HCT116 (cell line): ENCODE measurements around the gene RBM12. TPM values are rescaled to one million over a fixed set of nuclear protein-coding genes. Genes with fewer than 3 reads are reported as not detected.

Experiments used
- ATAC-seq: fragments of 200-7000 bp; cut with Tn5 transposase; 2 replicates; pipeline ENCODE4 v1.9.1; 2020; ENCODE audit warnings: mild to moderate bottlenecking, moderate library complexity
- BruUV-seq: library from RNA; stranded (reverse); fragments of 400-500 nt; replicated peaks from 2 replicates; lab custom pipeline; 2021; lab: Mats Ljungman, UMichigan
- CTCF ChIA-PET: fragments of 300-600 bp; sonication (Branson Sonifier 250); formaldehyde crosslinking; loops from one replicate; lab custom pipeline; 2021; ENCODE audit warnings: antibody characterized with exemption; lab: Charles Lee
- POLR2A ChIA-PET: fragments of 300-600, 350-600 bp; sonication (Branson Sonifier 250); formaldehyde crosslinking; loops from one replicate; lab custom pipeline; 2021; ENCODE audit warnings: antibody characterized with exemption; lab: Charles Lee
- RAD21 ChIA-PET, 2 experiments: fragments of 300-600 bp; sonication (Branson Sonifier 250); formaldehyde crosslinking; loops; one replicate each; lab custom pipeline; 2023; ENCODE audit warnings: low total read pairs in 2 of 2; ENCODE audit not compliant: uncharacterized antibody in 2 of 2, unreplicated experiment in 2 of 2, low non-redundant PET in 1 of 2; lab: Charles Lee
- DNase-seq: peaks from one replicate; pipeline ENCODE4 v3.0.0-alpha.2; 2010; ENCODE audit warnings: low read depth, low spot score
- H2AFZ ChIP-seq: fragments of 200-600 bp; shearing (Covaris generic), sonication (generic); 2 replicates; pipeline ENCODE4 v1.6.1; 2017; ENCODE audit warnings: low read depth, mixed run types, mixed read lengths, antibody characterized with exemption, low read length; ENCODE audit not compliant: poor library complexity, severe bottlenecking
- H3K27ac ChIP-seq: 2 replicates; pipeline ENCODE4 v1.5.1; 2012; ENCODE audit warnings: low read depth, low read length
- H3K27me3 ChIP-seq: fragments of 200-600 bp; sonication (generic); 2 replicates; pipeline ENCODE4 v1.6.1; 2016; ENCODE audit warnings: mixed run types, low read length, mixed read lengths; ENCODE audit not compliant: insufficient read depth
- H3K36me3 ChIP-seq, 2 experiments: fragments of 200-500 bp in 1 of 2; fragments of 200-600 bp in 1 of 2; sonication (Bioruptor generic) in 1 of 2; sonication (generic) in 1 of 2; 2 replicates each; pipeline versions ENCODE4 v1.5.1 to v1.6.1; 2014 to 2016; ENCODE audit warnings: low read length in 2 of 2, inconsistent platforms in 1 of 2, mixed read lengths in 1 of 2, mixed run types in 1 of 2; ENCODE audit not compliant: insufficient read depth in 2 of 2, control insufficient read depth in 1 of 2
- H3K4me1 ChIP-seq, 2 experiments: fragments of 200-600 bp in 1 of 2; sonication (generic) in 1 of 2; 2 replicates each; pipeline versions ENCODE4 v1.5.1 to v1.6.1; 2012 to 2017; ENCODE audit warnings: low read length in 2 of 2, inconsistent platforms in 1 of 2, mild to moderate bottlenecking in 1 of 2, mixed read lengths in 1 of 2, mixed run types in 1 of 2, moderate library complexity in 1 of 2; ENCODE audit not compliant: insufficient read depth in 2 of 2, control insufficient read depth in 1 of 2
- H3K4me2 ChIP-seq: fragments of 200-600 bp; sonication (generic); 2 replicates; pipeline ENCODE4 v1.6.1; 2017; ENCODE audit warnings: mixed run types, low read length, mixed read lengths
- H3K4me3 ChIP-seq, 2 experiments: fragments of 200-600 bp in 1 of 2; sonication (generic) in 1 of 2; replicated peaks in 1 of 2; 2 replicates each; pipeline ENCODE4 v1.5.1; 2011 to 2016; ENCODE audit warnings: low read length in 2 of 2, control low read depth in 1 of 2, low read depth in 1 of 2, mild to moderate bottlenecking in 1 of 2, mixed read lengths in 1 of 2, mixed run types in 1 of 2
- H3K79me2 ChIP-seq: fragments of 200-600 bp; sonication (generic); 2 replicates; pipeline ENCODE4 v1.6.1; 2017; ENCODE audit warnings: mild to moderate bottlenecking, mixed run types, low read length, moderate library complexity, mixed read lengths; ENCODE audit not compliant: insufficient read depth
- H3K9ac ChIP-seq: fragments of 200-600 bp; sonication (generic); 2 replicates; pipeline ENCODE4 v1.6.1; 2016; ENCODE audit warnings: low read length, mixed read lengths
- H3K9me2 ChIP-seq: fragments of 200-600 bp; sonication (generic), shearing (Covaris generic); 2 replicates; pipeline ENCODE4 v1.6.1; 2017; ENCODE audit warnings: mixed run types, mild to moderate bottlenecking, moderate library complexity; ENCODE audit not compliant: insufficient read depth
- H3K9me3 ChIP-seq, 2 experiments: fragments of 200-500 bp in 1 of 2; fragments of 200-600 bp in 1 of 2; sonication (Bioruptor generic) in 1 of 2; sonication (generic) in 1 of 2; 2 replicates each; pipeline ENCODE4 v1.6.1; 2014 to 2017; ENCODE audit warnings: low read length in 2 of 2, mixed read lengths in 2 of 2, inconsistent platforms in 1 of 2, low read depth in 1 of 2, mild to moderate bottlenecking in 1 of 2, mixed run types in 1 of 2, moderate library complexity in 1 of 2; ENCODE audit not compliant: control insufficient read depth in 1 of 2, insufficient read depth in 1 of 2
- H4K20me1 ChIP-seq: fragments of 200-600 bp; sonication (generic), shearing (Covaris generic); 2 replicates; pipeline ENCODE4 v1.6.1; 2017; ENCODE audit warnings: mixed run types, mild to moderate bottlenecking, moderate library complexity; ENCODE audit not compliant: insufficient read depth
- CEBPB ChIP-seq: IDR thresholded peaks from 2 replicates; pipeline ENCODE4 v1.6.1; 2012; ENCODE audit warnings: low read depth
- EGR1 ChIP-seq: IDR thresholded peaks from 2 replicates; pipeline ENCODE4 v1.6.1; 2012; ENCODE audit warnings: low read depth
- EZH2 ChIP-seq: fragments of 200-600 bp; sonication (generic); IDR thresholded peaks from 2 replicates; pipeline ENCODE4 v1.6.1; 2017; ENCODE audit warnings: antibody characterized with exemption, mixed run types
- EZH2phosphoT487 ChIP-seq: fragments of 200-600 bp; IDR thresholded peaks from 2 replicates; pipeline ENCODE4 v1.6.1; 2018; ENCODE audit warnings: antibody characterized with exemption, borderline replicate concordance
- FOSL1 ChIP-seq: IDR thresholded peaks from 2 replicates; pipeline ENCODE4 v1.6.1; 2012; ENCODE audit warnings: low read depth
- POLR2A ChIP-seq: IDR thresholded peaks from 2 replicates; pipeline ENCODE4 v1.7.0; 2011; ENCODE audit warnings: borderline replicate concordance; ENCODE audit not compliant: insufficient read depth, insufficient read length; ENCODE audit errors: extremely low read depth
- REST ChIP-seq: IDR thresholded peaks from 2 replicates; pipeline ENCODE4 v1.6.1; 2012; ENCODE audit warnings: low read depth
- SIN3A ChIP-seq: IDR thresholded peaks from 2 replicates; pipeline ENCODE4 v1.6.1; 2012; ENCODE audit warnings: low read depth
- intact Hi-C: fragments of 100-400 bp; cut with micrococcal nuclease; formaldehyde crosslinking; loops from 2 replicates; pipeline ENCODE4 v1.10.0; 2022
- total RNA-seq: library from RNA; stranded (reverse); gene quantifications from one replicate; pipeline ENCODE4 v1.2.1, GENCODE V29; 2021; ENCODE audit not compliant: unreplicated experiment

RBM12 gene
- total RNA-seq, 1 experiment from 2014 or later: 110 TPM

GRCh38 chr20:35695245-35695749 lies 30.6 kb upstream of the RBM12 start:
- Histone ChIP-seq H3K9ac (no peak overlapping the region), H3K9me3 (no peaks in the 10 kb centered on the region), H3K36me3 (peaks cover 7% of the 10 kb centered on the region in 2 experiments; a peak in 3 of 4 replicates), H3K27ac (no peak overlapping the region), H2AFZ (no peak overlapping the region), H3K79me2 (peaks cover 28% of the 10 kb centered on the region), H3K4me3 (no peak overlapping the region), H3K4me1 (peaks cover 10 to 18% of the 10 kb centered on the region in 2 experiments), H3K9me2 (no peaks in the 10 kb centered on the region), H3K4me2 (no peak overlapping the region), H3K27me3 (no peaks in the 10 kb centered on the region), H4K20me1 (no peaks in the 10 kb centered on the region)
- BruUV-seq: no TSS peak
- ATAC-seq (no peak), DNase-seq (no peak)
- intact Hi-C loops: no loop called here
- TF ChIP-seq EGR1 (no peak), FOSL1 (no peak)
- CTCF ChIA-PET: no interaction called here
- POLR2A ChIA-PET: no interaction called here
- RAD21 ChIA-PET: no interaction called here

- CTCF ChIA-PET: interaction anchor here (0.6 kb wide), 1 partner anchor 85 kb away, joined by 3 read pairs; no protein-coding TSS in a partner anchor
- peaks cover 8 to 21% of the 10 kb centered on the region in 2 experiments; a peak in 3 of 4 replicates for H3K36me3 ChIP-seq
- intact Hi-C loops: no loop called here
These were observed 25.6 kb upstream of the RBM12 start for GRCh38 chr20:35690265-35690664.

More at GRCh38 chr20:35690265-35690664, 25.6 kb upstream of the RBM12 start:
- ChIA-PET RAD21 (no interaction called here), POLR2A (interaction anchor here (0.7 kb wide), 1 partner anchor 52 kb away, joined by 3 read pairs; no protein-coding TSS in a partner anchor)
- no peak overlapping the region for H3K27ac ChIP-seq
- no TSS peak for BruUV-seq
- H3K27me3 ChIP-seq: no peaks in the 10 kb centered on the region
- H3K4me2 ChIP-seq: no peak overlapping the region
- H4K20me1 ChIP-seq: no peaks in the 10 kb centered on the region
- H3K9ac ChIP-seq: no peak overlapping the region
- no peak overlapping the region for H2AFZ ChIP-seq
- H3K4me1 ChIP-seq: no peaks in the 10 kb centered on the region
- H3K9me2 ChIP-seq: no peaks in the 10 kb centered on the region
- no peaks in the 10 kb centered on the region for H3K79me2 ChIP-seq
- no peak overlapping the region for H3K4me3 ChIP-seq
- ATAC-seq: no peak
- DNase-seq: no peak
- TF ChIP-seq EZH2phosphoT487 (no peak), EZH2 (no peak), CEBPB (no peak), REST (no peak), SIN3A (no peak), POLR2A (no peak)
- no peaks in the 10 kb centered on the region for H3K9me3 ChIP-seq
